ENCODE results near the gene ANKRD11.
"Not testable (repeated sequence)": the region's sequence is repeated elsewhere in the genome, so short reads cannot be mapped to it uniquely, and the experiment has no call there.

Gene ANKRD11

DNA sequence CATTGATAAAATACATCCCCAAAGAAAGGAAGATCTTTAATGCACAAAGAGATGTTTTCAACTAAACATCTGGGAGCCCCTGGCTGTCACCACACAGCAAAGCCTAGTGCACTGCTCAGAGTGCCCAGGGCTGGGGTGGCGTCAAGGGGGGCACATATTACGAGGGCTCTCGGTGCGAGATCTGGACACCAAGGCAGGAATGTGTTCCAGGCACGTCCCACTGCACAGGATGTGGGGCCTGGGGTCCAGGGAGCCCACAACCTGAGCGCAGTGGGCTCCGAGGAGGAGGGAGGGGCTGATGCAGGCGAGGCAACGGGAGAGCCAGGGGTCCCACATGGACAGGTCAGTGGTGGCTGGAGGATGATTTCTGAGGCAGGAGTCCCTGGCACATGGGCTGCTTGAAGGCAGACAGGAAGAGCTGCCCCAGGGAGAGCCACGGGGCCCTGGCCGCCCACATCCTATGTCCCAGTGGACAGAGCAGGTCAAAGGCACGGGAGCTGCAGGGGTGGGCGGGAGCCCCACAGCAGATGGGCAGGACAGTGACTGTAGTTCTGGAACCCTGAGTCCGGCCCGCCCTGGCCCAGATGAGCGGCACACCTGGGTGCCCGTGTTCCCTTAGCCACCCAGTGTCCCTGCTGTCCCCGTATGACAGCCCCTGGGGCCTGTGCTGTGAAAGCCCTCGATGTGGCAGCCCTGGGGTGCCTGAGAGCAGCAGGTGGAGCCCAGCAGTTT, 216.5 kb downstream of the ANKRD11 start:
- H3K4me3 ChIP-seq (replicated peaks in 1 of 2; ENCODE audit: low read depth in 2 of 2, low read length in 2 of 2): no peak overlapping the region
- TF ChIP-seq, protein P1, sequence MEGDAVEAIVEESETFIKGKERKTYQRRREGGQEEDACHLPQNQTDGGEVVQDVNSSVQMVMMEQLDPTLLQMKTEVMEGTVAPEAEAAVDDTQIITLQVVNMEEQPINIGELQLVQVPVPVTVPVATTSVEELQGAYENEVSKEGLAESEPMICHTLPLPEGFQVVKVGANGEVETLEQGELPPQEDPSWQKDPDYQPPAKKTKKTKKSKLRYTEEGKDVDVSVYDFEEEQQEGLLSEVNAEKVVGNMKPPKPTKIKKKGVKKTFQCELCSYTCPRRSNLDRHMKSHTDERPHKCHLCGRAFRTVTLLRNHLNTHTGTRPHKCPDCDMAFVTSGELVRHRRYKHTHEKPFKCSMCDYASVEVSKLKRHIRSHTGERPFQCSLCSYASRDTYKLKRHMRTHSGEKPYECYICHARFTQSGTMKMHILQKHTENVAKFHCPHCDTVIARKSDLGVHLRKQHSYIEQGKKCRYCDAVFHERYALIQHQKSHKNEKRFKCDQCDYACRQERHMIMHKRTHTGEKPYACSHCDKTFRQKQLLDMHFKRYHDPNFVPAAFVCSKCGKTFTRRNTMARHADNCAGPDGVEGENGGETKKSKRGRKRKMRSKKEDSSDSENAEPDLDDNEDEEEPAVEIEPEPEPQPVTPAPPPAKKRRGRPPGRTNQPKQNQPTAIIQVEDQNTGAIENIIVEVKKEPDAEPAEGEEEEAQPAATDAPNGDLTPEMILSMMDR (IDR thresholded peaks at IDR 0.05; ENCODE audit: low read depth, low read length): no peak
- DNase-seq (ENCODE audit: low read depth in 2 of 2): no peak

DNA sequence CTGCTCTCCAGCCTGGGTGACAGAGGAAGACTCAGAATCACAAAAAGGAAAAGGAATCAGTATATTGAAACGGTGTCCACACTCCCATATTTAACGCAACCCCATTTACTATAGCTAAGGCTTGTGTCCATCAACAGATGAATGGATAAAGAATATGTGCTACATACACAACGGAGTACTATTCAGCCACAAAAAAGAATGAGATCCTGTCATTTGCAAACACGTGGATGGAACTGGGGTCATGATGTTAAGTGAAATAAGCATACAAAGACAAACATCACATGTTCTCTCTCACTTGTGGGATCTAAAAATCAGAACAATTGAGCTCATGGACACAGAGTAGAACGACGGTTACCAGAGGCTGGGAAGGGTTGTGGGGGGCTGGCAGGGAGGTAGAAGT, 217.7 kb downstream of the ANKRD11 start:
- TF ChIP-seq, protein P1 (IDR thresholded peaks at IDR 0.05; ENCODE audit: low read depth, low read length): no peak
- no peak for DNase-seq (ENCODE audit: low read depth in 2 of 2)
- no peak overlapping the region for H3K4me3 ChIP-seq (replicated peaks in 1 of 2; ENCODE audit: low read depth in 2 of 2, low read length in 2 of 2)

DNA sequence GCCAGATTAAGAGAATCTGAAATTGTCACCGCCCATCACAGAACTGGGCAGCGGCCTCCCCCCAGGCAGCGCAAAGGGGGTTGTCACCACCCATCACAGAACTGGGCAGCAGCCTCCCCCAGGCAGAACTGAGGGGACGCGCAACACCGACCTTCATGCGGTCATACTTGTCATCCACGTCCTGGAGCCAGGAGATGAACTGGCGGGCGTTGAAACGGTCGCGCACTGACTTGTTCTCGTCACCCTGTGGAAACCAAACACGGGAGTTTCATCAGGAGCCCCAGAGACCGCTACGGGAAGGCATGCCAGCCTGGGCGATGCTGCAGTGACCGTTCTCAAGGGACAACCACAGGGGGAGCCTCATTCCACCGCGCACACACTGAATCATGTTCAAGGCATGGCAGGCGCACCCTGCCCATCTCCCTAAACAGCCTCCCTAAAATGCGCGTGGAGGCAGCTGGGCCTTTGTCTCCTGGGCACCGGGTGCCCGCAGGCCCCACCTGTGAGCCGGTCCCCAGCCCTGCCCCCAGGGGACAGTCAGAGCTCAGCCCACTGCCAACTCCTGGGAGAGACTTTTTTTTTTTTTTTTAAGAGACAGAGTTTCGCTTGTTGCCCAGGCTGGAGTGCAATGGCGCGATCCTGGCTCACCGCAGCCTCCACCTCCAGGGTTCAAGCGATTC, 219.6 kb downstream of the ANKRD11 start:
- no peak overlapping the region for H3K4me3 ChIP-seq (replicated peaks in 1 of 2; ENCODE audit: low read depth in 2 of 2, low read length in 2 of 2)
- TF ChIP-seq, protein P1 (IDR thresholded peaks at IDR 0.05; ENCODE audit: low read depth, low read length): no peak
- no peak for DNase-seq (ENCODE audit: low read depth in 2 of 2)

DNA sequence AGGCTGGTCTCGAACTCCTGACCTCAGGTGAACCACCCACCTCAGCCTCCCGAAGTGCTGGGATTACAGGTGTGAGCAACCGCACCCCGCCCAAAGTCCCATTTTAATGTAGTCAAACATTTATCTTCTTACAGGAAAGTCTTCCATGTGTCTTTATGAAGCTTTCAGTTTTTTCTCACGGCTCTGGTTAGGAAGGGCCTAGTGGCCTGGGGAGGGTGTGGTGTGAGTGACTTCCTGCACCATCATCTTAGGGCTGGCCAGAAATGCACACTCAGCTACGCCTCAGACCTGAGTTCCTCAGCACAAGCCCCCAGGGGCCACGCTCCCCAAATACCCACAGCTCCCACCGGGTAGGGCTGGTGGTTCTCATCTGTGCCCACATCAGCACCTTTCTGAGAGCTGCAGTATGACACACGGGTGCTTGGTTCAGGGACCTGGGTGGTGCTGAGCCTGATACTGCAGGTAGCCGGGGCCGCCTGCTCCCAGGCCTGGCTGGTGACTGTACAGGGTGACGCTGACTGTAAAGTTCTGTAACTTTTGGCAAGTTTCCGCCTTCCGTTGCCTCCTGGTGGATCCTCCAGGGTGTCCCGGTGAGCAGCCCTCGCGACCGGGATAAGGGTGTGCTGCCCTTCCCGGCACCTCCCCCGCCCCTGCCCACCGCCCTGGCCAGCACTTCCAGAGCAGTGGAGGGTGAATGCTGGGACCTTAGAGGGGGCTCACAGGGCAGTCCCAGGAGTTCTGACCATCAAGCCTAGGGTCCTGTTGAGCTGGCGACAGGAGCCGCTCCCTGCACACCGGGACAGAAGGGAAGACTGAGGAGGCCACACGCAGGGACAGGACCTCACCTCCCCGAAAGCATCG, 220.3 kb downstream of the ANKRD11 start:
- TF ChIP-seq, protein P1 (IDR thresholded peaks at IDR 0.05; ENCODE audit: low read depth, low read length): no peak
- peak in 1 of 2 donors; percentile 22 for DNase-seq (ENCODE audit: low read depth in 2 of 2)

DNA sequence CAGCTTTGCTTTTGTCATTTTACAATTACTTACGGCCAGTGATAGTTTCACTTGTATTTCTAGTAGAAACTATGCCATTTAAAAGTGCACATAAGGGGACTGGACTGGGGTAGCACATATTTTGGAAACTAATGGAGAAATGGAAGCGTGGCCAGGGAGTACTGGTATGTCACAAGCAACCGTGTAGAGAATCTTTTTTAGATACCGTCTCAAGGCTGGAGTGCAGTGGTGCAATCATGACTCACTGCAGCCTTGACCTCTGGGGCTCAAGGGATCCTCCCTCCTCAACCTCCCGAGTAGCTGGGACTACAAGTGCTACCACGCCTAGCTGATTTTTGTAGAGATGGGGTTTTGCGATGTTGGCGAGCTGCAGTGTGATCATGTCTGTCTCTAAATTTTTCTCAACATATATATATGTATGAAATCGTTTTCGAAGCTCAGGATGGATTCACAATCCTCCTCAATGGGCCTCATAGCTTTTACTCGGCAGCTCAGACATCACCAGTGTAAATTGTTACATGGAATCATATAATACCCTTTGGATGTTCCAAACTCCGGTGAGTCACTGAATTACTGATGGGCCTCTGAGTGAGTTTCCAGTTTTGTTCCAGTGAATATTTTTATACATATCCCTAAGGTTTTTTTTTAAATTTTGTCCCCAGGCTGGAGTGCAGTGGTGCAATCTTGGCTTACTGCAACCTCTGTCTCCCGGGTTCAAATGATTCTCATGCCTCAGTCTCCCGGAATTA, 221.2 kb downstream of the ANKRD11 start:
- H3K4me3 ChIP-seq (replicated peaks in 1 of 2; ENCODE audit: low read depth in 2 of 2, low read length in 2 of 2): no peak overlapping the region
- TF ChIP-seq, protein P1 (IDR thresholded peaks at IDR 0.05; ENCODE audit: low read depth, low read length): no peak
- peak; percentile 70 to 86 for DNase-seq (ENCODE audit: low read depth in 2 of 2)

More for the DNA sequence above, 220.3 kb downstream of the ANKRD11 start:
- H3K4me3 ChIP-seq (replicated peaks in 1 of 2; ENCODE audit: low read depth in 2 of 2, low read length in 2 of 2): no peak overlapping the region

DNA sequence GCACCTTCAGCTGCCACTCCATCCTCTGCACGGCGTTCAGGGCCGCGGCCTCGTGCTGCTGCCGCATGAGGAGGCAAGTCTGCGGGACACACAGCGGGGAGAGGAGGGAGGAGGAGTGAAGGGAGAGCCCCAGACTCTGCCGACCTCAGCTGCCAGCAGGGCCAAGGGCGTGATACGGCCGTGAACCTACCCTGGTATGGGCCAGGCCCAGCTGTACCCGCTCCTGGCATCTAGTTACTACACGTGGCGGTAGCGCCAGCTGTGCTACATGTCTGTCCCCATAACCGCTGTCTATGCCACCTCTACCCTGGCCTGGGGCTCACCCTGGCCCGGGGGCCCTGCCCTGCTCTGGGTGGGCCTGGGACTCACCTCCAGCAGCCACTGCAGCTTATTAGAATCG, 221.8 kb downstream of the ANKRD11 start:
- no peak overlapping the region for H3K4me3 ChIP-seq (replicated peaks in 1 of 2; ENCODE audit: low read depth in 2 of 2, low read length in 2 of 2)
- DNase-seq (ENCODE audit: low read depth in 2 of 2): no peak
- TF ChIP-seq, protein P1 (IDR thresholded peaks at IDR 0.05; ENCODE audit: low read depth, low read length): no peak

DNA sequence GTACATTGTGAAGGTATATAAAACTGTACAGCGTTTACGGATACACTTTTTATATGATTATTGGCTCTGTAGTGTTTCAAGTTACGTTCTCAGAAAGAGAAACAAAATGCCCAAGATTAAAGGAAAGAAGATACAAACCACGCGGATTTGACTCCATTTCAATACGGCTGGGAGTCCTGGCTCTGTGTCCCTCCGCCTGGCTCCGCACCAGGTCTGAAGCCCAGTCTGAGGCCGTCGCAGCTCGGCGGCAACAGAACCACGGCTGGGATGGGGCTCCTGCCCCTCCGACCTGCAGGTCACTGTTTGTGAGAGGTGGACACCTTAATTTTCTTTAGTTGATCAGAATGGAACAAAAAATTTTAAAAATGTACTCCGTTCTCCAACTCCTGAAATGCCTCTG, 222.6 kb downstream of the ANKRD11 start:
- not testable (repeated sequence) for H3K4me3 ChIP-seq (replicated peaks in 1 of 2; ENCODE audit: low read depth in 2 of 2, low read length in 2 of 2); DNase-seq (ENCODE audit: low read depth in 2 of 2)

All from cardiac fibroblast (primary cell).